ENCODE measurements around the gene TUBAL3.
"Not testable (repeated sequence)": the region's sequence is repeated elsewhere in the genome, so short reads cannot be mapped to it uniquely, and the experiment has no call there.

TUBAL3 gene

DNA sequence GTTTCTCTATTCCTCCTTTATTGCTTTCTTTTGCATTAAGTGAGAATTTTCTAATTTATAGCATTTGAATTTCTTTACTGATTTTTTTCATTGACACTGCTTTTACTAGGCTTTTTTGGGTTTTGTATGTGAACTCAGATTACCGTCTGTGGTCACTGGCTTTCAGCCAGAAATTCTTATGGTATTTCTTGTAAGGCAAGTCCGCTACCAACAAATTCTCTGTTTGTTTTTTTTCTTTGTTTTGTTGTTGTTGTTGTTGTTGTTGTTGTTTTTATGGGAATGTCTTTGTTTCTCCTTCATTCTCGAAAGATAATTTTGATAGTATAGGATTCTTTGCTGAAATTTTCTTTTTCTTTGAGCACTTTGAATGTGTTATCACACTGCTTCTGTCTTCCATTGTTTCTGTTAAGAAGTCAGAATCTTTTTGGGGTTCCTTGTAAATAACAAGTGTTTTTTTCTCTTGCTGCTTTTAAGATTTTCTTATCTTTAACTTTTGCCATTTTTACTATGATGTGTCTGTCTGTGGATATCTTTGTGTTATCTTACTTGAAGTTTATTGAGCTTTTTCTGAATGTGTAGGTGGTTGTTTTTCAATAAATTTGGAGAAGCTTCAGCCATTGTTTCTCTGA is 15.0 kb upstream of the TUBAL3 start:
- Histone ChIP-seq H3K36me3 (ENCODE audit: control insufficient read depth, low read depth, low read length) (no peaks in the 10 kb centered on the region), H3K9ac (ENCODE audit: low read length) (no peak overlapping the region), H3K4me3 (ENCODE audit: low read length) (no peak overlapping the region), H3K27ac (ENCODE audit: low read length) (no peak overlapping the region), H3K27me3 (ENCODE audit: control insufficient read depth, insufficient read depth, low read length) (no peaks in the 10 kb centered on the region), H3K4me1 (ENCODE audit: control insufficient read depth, low read depth, low read length) (peaks cover 19% of the 10 kb centered on the region), H3K9me3 (ENCODE audit: control insufficient read depth, low read depth, low read length) (no peaks in the 10 kb centered on the region)

GRCh38 chr10:5418584-5418983 is 14.0 kb upstream of the TUBAL3 start:
- no peak overlapping the region for H3K9ac ChIP-seq (ENCODE audit: low read length)
- no peaks in the 10 kb centered on the region for H3K9me3 ChIP-seq (ENCODE audit: control insufficient read depth, low read depth, low read length)
- no peak overlapping the region for H3K4me3 ChIP-seq (ENCODE audit: low read length)
- H3K36me3 ChIP-seq (ENCODE audit: control insufficient read depth, low read depth, low read length) = no peaks in the 10 kb centered on the region
- H3K27me3 ChIP-seq (ENCODE audit: control insufficient read depth, insufficient read depth, low read length) = no peaks in the 10 kb centered on the region
- H3K27ac ChIP-seq (ENCODE audit: low read length) = no peak overlapping the region
- H3K4me1 ChIP-seq (ENCODE audit: control insufficient read depth, low read depth, low read length) = peaks cover 21% of the 10 kb centered on the region

- Histone ChIP-seq H3K27ac (ENCODE audit: low read length) (no peak overlapping the region), H3K9me3 (ENCODE audit: control insufficient read depth, low read depth, low read length) (no peaks in the 10 kb centered on the region), H3K36me3 (ENCODE audit: control insufficient read depth, low read depth, low read length) (no peaks in the 10 kb centered on the region), H3K4me3 (ENCODE audit: low read length) (peak overlapping the region; percentile 35), H3K27me3 (ENCODE audit: control insufficient read depth, insufficient read depth, low read length) (no peaks in the 10 kb centered on the region), H3K9ac (ENCODE audit: low read length) (no peak overlapping the region), H3K4me1 (ENCODE audit: control insufficient read depth, low read depth, low read length) (peaks cover 28% of the 10 kb centered on the region)
These were observed 12.4 kb upstream of the TUBAL3 start for GRCh38 chr10:5416981-5417380.

- Histone ChIP-seq H3K9ac (ENCODE audit: low read length) (peak overlapping the region; percentile 65), H3K4me3 (ENCODE audit: low read length) (peak overlapping the region; percentile 84), H3K27me3 (ENCODE audit: control insufficient read depth, insufficient read depth, low read length) (no peaks in the 10 kb centered on the region), H3K4me1 (ENCODE audit: control insufficient read depth, low read depth, low read length) (peaks cover 29% of the 10 kb centered on the region), H3K27ac (ENCODE audit: low read length) (no peak overlapping the region), H3K9me3 (ENCODE audit: control insufficient read depth, low read depth, low read length) (no peaks in the 10 kb centered on the region), H3K36me3 (ENCODE audit: control insufficient read depth, low read depth, low read length) (no peaks in the 10 kb centered on the region)
These were observed 8.6 kb upstream of the TUBAL3 start for GRCh38 chr10:5413012-5413938.

- Histone ChIP-seq H3K9ac (ENCODE audit: low read length) (peak within 1 kb of the TSS; percentile 66), H3K9me3 (ENCODE audit: control insufficient read depth, low read depth, low read length) (no peaks in the 10 kb centered on the region)
These were observed 7.8 kb upstream of the TUBAL3 start, which contains the start of gene NET1 for GRCh38 chr10:5412277-5412941. Gene NET1, plus strand, starts transcription at chr10:5412557. Its CDS starts 136 bp downstream, at chr10:5412693.

GRCh38 chr10:5411941-5412276 is 7.3 kb upstream of the TUBAL3 start:
- no peaks in the 10 kb centered on the region for H3K36me3 ChIP-seq (ENCODE audit: control insufficient read depth, low read depth, low read length)
- H3K9ac ChIP-seq (ENCODE audit: low read length) = peak overlapping the region; percentile 66
- H3K27ac ChIP-seq (ENCODE audit: low read length) = no peak overlapping the region
- peak overlapping the region; percentile 84 for H3K4me3 ChIP-seq (ENCODE audit: low read length)
- H3K9me3 ChIP-seq (ENCODE audit: control insufficient read depth, low read depth, low read length) = no peaks in the 10 kb centered on the region
- H3K27me3 ChIP-seq (ENCODE audit: control insufficient read depth, insufficient read depth, low read length) = no peaks in the 10 kb centered on the region
- H3K4me1 ChIP-seq (ENCODE audit: control insufficient read depth, low read depth, low read length) = peaks cover 25% of the 10 kb centered on the region

More at GRCh38 chr10:5412277-5412941, 7.8 kb upstream of the TUBAL3 start, which contains the start of gene NET1:
- Histone ChIP-seq H3K4me3 (ENCODE audit: low read length) (peak within 1 kb of the TSS; percentile 84), H3K4me1 (ENCODE audit: control insufficient read depth, low read depth, low read length) (peaks cover 29% of the 10 kb centered on the region), H3K27ac (ENCODE audit: low read length) (peak within 1 kb of the TSS; percentile 71), H3K36me3 (ENCODE audit: control insufficient read depth, low read depth, low read length) (no peaks in the 10 kb centered on the region), H3K27me3 (ENCODE audit: control insufficient read depth, insufficient read depth, low read length) (no peaks in the 10 kb centered on the region)

DNA sequence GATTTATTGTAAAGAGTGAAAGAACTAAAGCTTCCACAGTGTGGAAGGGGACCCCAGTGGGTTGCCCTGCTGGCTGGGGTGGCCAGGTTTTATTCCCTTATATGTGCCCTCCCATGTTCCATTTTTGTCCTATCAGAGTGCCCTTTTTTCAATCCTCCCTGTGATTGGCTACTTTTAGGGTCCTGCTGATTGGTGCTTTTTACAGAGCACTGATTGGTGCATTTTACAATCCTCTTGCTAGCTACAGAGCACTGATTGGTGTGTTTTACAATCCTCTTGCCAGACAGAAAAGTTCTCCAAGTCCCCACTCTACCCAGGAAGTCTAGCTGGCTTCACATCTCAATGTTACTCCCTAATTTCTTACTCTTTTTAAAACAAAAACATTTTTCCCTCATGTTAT is 6.2 kb upstream of the TUBAL3 start:
- not testable (repeated sequence) for H3K36me3 ChIP-seq (ENCODE audit: control insufficient read depth, low read depth, low read length); H3K9me3 ChIP-seq (ENCODE audit: control insufficient read depth, low read depth, low read length); H3K4me3 ChIP-seq (ENCODE audit: low read length); H3K27me3 ChIP-seq (ENCODE audit: control insufficient read depth, insufficient read depth, low read length); H3K9ac ChIP-seq (ENCODE audit: low read length); H3K27ac ChIP-seq (ENCODE audit: low read length)
- peaks cover 16% of the 10 kb centered on the region for H3K4me1 ChIP-seq (ENCODE audit: control insufficient read depth, low read depth, low read length)

- Histone ChIP-seq H3K27ac (ENCODE audit: low read length) (no peak overlapping the region), H3K9me3 (ENCODE audit: control insufficient read depth, low read depth, low read length) (no peaks in the 10 kb centered on the region), H3K27me3 (ENCODE audit: control insufficient read depth, insufficient read depth, low read length) (no peaks in the 10 kb centered on the region), H3K9ac (ENCODE audit: low read length) (no peak overlapping the region), H3K4me1 (ENCODE audit: control insufficient read depth, low read depth, low read length) (peaks cover under 1% of the 10 kb centered on the region), H3K4me3 (ENCODE audit: low read length) (no peak overlapping the region), H3K36me3 (ENCODE audit: control insufficient read depth, low read depth, low read length) (no peaks in the 10 kb centered on the region)
These were observed 2.3 kb upstream of the TUBAL3 start for GRCh38 chr10:5406918-5407317.

DNA sequence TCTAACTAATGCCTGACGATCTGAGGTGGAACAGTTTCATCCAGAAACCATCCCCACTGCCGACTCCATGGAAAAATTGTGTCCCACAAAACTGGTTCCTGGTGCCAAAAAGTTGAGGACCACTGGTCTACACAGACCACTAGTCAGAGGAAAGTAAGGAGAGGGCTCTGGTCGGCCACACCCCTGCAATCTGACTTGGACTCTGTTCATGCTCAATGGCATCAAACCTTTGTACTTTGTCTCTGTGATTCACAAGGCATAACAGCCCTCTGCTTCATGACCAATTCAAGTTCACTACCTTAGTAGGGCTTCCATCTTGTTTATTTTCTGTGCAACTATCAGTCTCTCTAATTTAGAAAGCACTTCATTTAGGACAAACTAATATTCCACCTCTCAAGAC is 1.8 kb downstream of the TUBAL3 start:
- no peak overlapping the region for H3K9ac ChIP-seq (ENCODE audit: low read length)
- H3K27me3 ChIP-seq (ENCODE audit: control insufficient read depth, insufficient read depth, low read length) = no peaks in the 10 kb centered on the region
- no peaks in the 10 kb centered on the region for H3K4me1 ChIP-seq (ENCODE audit: control insufficient read depth, low read depth, low read length)
- no peak overlapping the region for H3K4me3 ChIP-seq (ENCODE audit: low read length)
- H3K9me3 ChIP-seq (ENCODE audit: control insufficient read depth, low read depth, low read length) = no peaks in the 10 kb centered on the region
- no peak overlapping the region for H3K27ac ChIP-seq (ENCODE audit: low read length)
- no peaks in the 10 kb centered on the region for H3K36me3 ChIP-seq (ENCODE audit: control insufficient read depth, low read depth, low read length)

- Histone ChIP-seq H3K27me3 (ENCODE audit: control insufficient read depth, insufficient read depth, low read length) (no peaks in the 10 kb centered on the region), H3K4me3 (ENCODE audit: low read length) (no peak overlapping the region), H3K36me3 (ENCODE audit: control insufficient read depth, low read depth, low read length) (no peaks in the 10 kb centered on the region), H3K27ac (ENCODE audit: low read length) (no peak overlapping the region), H3K9me3 (ENCODE audit: control insufficient read depth, low read depth, low read length) (no peaks in the 10 kb centered on the region), H3K9ac (ENCODE audit: low read length) (no peak overlapping the region), H3K4me1 (ENCODE audit: control insufficient read depth, low read depth, low read length) (no peaks in the 10 kb centered on the region)
These were observed 4.0 kb downstream of the TUBAL3 start for GRCh38 chr10:5400468-5401240.

GRCh38 chr10:5399332-5399731 is 5.3 kb downstream of the TUBAL3 start:
- no peaks in the 10 kb centered on the region for H3K9me3 ChIP-seq (ENCODE audit: control insufficient read depth, low read depth, low read length)
- no peak overlapping the region for H3K9ac ChIP-seq (ENCODE audit: low read length)
- no peaks in the 10 kb centered on the region for H3K27me3 ChIP-seq (ENCODE audit: control insufficient read depth, insufficient read depth, low read length)
- H3K4me1 ChIP-seq (ENCODE audit: control insufficient read depth, low read depth, low read length) = no peaks in the 10 kb centered on the region
- H3K4me3 ChIP-seq (ENCODE audit: low read length) = no peak overlapping the region
- H3K36me3 ChIP-seq (ENCODE audit: control insufficient read depth, low read depth, low read length) = no peaks in the 10 kb centered on the region
- no peak overlapping the region for H3K27ac ChIP-seq (ENCODE audit: low read length)

All from iPS-18a (cell line).